PC-3 (cell line): ENCODE results near the gene FAM222A.

Experiments
- EZH2 ChIP-seq: fragments of 300-600 bp; sonication (generic); IDR thresholded peaks from one replicate; pipeline ENCODE4 v1.6.1; 2017; ENCODE audit warnings: antibody characterized with exemption, mild to moderate bottlenecking, low read length; ENCODE audit not compliant: unreplicated experiment
- EZH2phosphoT487 ChIP-seq: fragments of 300-600 bp; sonication (generic); IDR thresholded peaks from 2 replicates; pipeline ENCODE4 v1.6.1; 2018; ENCODE audit warnings: mild to moderate bottlenecking, antibody characterized with exemption, low read length, borderline replicate concordance
- TF ChIP-seq, protein P1 (sequence below): fragments of 300-600 bp; sonication (generic); conservative IDR thresholded peaks from 2 replicates; pipeline ENCODE4 v1.5.1; 2017; ENCODE audit warnings: antibody characterized with exemption, low read depth, mild to moderate bottlenecking, low read length

DNA sequence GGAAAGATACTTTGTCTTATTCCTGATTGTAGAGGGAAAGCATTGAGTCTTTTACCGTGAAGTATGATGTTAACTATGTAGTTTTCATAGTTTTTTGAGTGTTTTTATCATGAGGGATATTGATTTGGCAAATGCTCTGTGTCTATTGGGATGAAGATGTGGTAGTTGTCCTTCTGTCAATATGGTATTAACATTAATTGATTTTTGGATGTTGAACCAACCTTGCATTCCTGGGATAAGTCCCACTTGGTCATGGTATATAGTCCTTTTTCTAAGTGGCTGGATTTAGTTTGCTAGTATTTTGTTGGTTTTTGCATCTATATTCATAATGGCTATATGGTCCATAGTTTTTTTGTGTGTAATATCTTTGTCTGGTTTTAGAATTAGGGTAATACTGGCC is 42.8 kb downstream of the FAM222A start:
- TF ChIP-seq, protein P1, sequence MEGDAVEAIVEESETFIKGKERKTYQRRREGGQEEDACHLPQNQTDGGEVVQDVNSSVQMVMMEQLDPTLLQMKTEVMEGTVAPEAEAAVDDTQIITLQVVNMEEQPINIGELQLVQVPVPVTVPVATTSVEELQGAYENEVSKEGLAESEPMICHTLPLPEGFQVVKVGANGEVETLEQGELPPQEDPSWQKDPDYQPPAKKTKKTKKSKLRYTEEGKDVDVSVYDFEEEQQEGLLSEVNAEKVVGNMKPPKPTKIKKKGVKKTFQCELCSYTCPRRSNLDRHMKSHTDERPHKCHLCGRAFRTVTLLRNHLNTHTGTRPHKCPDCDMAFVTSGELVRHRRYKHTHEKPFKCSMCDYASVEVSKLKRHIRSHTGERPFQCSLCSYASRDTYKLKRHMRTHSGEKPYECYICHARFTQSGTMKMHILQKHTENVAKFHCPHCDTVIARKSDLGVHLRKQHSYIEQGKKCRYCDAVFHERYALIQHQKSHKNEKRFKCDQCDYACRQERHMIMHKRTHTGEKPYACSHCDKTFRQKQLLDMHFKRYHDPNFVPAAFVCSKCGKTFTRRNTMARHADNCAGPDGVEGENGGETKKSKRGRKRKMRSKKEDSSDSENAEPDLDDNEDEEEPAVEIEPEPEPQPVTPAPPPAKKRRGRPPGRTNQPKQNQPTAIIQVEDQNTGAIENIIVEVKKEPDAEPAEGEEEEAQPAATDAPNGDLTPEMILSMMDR, result no peak
- TF ChIP-seq EZH2, result no peak
- TF ChIP-seq EZH2phosphoT487, result no peak
